IMR-90 (cell line): ENCODE measurements around the gene PATJ. TPM values are rescaled to one million over a fixed set of nuclear protein-coding genes. Genes with fewer than 3 reads are reported as not detected.

Source experiments
- ATAC-seq: fragments of 200-7000 bp; cut with Tn5 transposase; 2 replicates; pipeline ENCODE4 v1.9.1; 2020; ENCODE audit warnings: low read depth, mild to moderate bottlenecking, moderate library complexity
- BruUV-seq: library from RNA; stranded (reverse); fragments of 400-500 nt; replicated peaks from 2 replicates; lab custom pipeline; 2021; lab: Mats Ljungman, UMichigan
- CTCF ChIA-PET: fragments of 300-600 bp; formaldehyde crosslinking; extraction: SDS; loops from one replicate; lab custom pipeline; 2021; ENCODE audit warnings: antibody characterized with exemption; lab: Yijun Ruan, JAX
- POLR2A ChIA-PET: fragments of 300-600 bp; sonication (Branson Sonifier 250); formaldehyde crosslinking; loops from one replicate; lab custom pipeline; 2022; ENCODE audit warnings: antibody characterized with exemption; ENCODE audit not compliant: unreplicated experiment; lab: Charles Lee
- DNase-seq: peaks from one replicate; pipeline ENCODE4 v3.0.0; 2013
- H2AFZ ChIP-seq: replicated peaks from 2 replicates; pipeline ENCODE3; 2013; ENCODE audit warnings: low read length, mild to moderate bottlenecking; ENCODE audit not compliant: poor library complexity
- H2AK5ac ChIP-seq: 2 replicates; pipeline ENCODE4 v1.6.1; 2013; ENCODE audit warnings: low read depth, low read length, inconsistent platforms
- H2AK9ac ChIP-seq: replicated peaks from 2 replicates; pipeline ENCODE3; 2013; ENCODE audit warnings: mild to moderate bottlenecking, low read depth, low read length, moderate library complexity; ENCODE audit not compliant: poor library complexity
- H2BK120ac ChIP-seq: 2 replicates; pipeline ENCODE4 v1.6.1; 2013; ENCODE audit warnings: low read depth, low read length, inconsistent platforms
- H2BK15ac ChIP-seq: 3 replicates; pipeline ENCODE4 v1.6.1; 2013; ENCODE audit warnings: low read depth, low read length, inconsistent platforms
- H2BK20ac ChIP-seq: 2 replicates; pipeline ENCODE4 v1.6.1; 2013; ENCODE audit warnings: low read depth, mild to moderate bottlenecking, inconsistent platforms, low read length, moderate library complexity
- H2BK5ac ChIP-seq: 2 replicates; pipeline ENCODE4 v1.6.1; 2013; ENCODE audit warnings: mild to moderate bottlenecking, low read depth, low read length, inconsistent platforms; ENCODE audit not compliant: poor library complexity, severe bottlenecking
- H3K14ac ChIP-seq: replicated peaks from 2 replicates; pipeline ENCODE4 v1.6.1; 2013; ENCODE audit warnings: low read depth, low read length, inconsistent platforms
- H3K18ac ChIP-seq: 2 replicates; pipeline ENCODE4 v1.6.1; 2013; ENCODE audit warnings: low read depth, low read length, control low read depth
- H3K23ac ChIP-seq: 2 replicates; pipeline ENCODE4 v1.6.1; 2013; ENCODE audit warnings: low read depth, low read length, inconsistent platforms
- H3K27ac ChIP-seq: 2 replicates; pipeline ENCODE4 v1.5.1; 2013; ENCODE audit warnings: mild to moderate bottlenecking, control low read depth, low read length; ENCODE audit not compliant: insufficient read depth
- H3K27me3 ChIP-seq: 2 replicates; pipeline ENCODE4 v1.6.1; 2013; ENCODE audit warnings: low read length; ENCODE audit not compliant: control insufficient read depth, insufficient read depth
- H3K36me3 ChIP-seq: 2 replicates; pipeline ENCODE4 v1.6.1; 2013; ENCODE audit warnings: low read length, mixed read lengths; ENCODE audit not compliant: control insufficient read depth, insufficient read depth
- H3K4ac ChIP-seq: 2 replicates; pipeline ENCODE4 v1.6.1; 2013; ENCODE audit warnings: low read depth, low read length, inconsistent platforms
- H3K4me1 ChIP-seq: 2 replicates; pipeline ENCODE4 v1.6.1; 2013; ENCODE audit warnings: low read length, mixed read lengths; ENCODE audit not compliant: control insufficient read depth, insufficient read depth
- H3K4me2 ChIP-seq: 2 replicates; pipeline ENCODE4 v1.6.1; 2013; ENCODE audit warnings: low read depth, mild to moderate bottlenecking, control low read depth, low read length, moderate library complexity
- H3K4me3 ChIP-seq: 2 replicates; pipeline ENCODE4 v1.5.1; 2013; ENCODE audit warnings: low read depth, mild to moderate bottlenecking, control low read depth, low read length, moderate library complexity; ENCODE audit not compliant: insufficient read depth
- H3K56ac ChIP-seq: 2 replicates; pipeline ENCODE4 v1.6.1; 2013; ENCODE audit warnings: low read length, inconsistent platforms; ENCODE audit not compliant: insufficient read depth; ENCODE audit errors: extremely low read depth
- H3K79me1 ChIP-seq, 2 experiments: 2 replicates each; pipeline ENCODE4 v1.6.1; 2013; ENCODE audit warnings: low read length in 2 of 2, inconsistent platforms in 1 of 2, low read depth in 1 of 2
- H3K9ac ChIP-seq: 2 replicates; pipeline ENCODE4 v1.6.1; 2013; ENCODE audit warnings: low read depth, low read length, control low read depth
- H3K9me1 ChIP-seq: 2 replicates; pipeline ENCODE4 v1.6.1; 2013; ENCODE audit warnings: low read length, inconsistent platforms; ENCODE audit not compliant: insufficient read depth
- H3K9me3 ChIP-seq: 2 replicates; pipeline ENCODE4 v1.6.1; 2013; ENCODE audit warnings: low read length; ENCODE audit not compliant: control insufficient read depth, insufficient read depth
- H4K20me1 ChIP-seq: 2 replicates; pipeline ENCODE4 v1.6.1; 2013; ENCODE audit warnings: low read length, inconsistent platforms; ENCODE audit not compliant: insufficient read depth
- H4K5ac ChIP-seq: 2 replicates; pipeline ENCODE4 v1.6.1; 2013; ENCODE audit warnings: mild to moderate bottlenecking, low read depth, low read length, control low read depth
- H4K8ac ChIP-seq, 2 experiments: 2 replicates each; pipeline ENCODE4 v1.6.1; 2013; ENCODE audit warnings: low read depth in 2 of 2, low read length in 2 of 2, control low read depth in 1 of 2, inconsistent platforms in 1 of 2
- H4K91ac ChIP-seq: 2 replicates; pipeline ENCODE4 v1.6.1; 2013; ENCODE audit warnings: low read depth, low read length, inconsistent platforms; ENCODE audit not compliant: insufficient read depth
- CHD1 ChIP-seq: IDR thresholded peaks from 2 replicates; pipeline ENCODE4 v1.6.1; 2012; ENCODE audit warnings: low read depth, low read length, improper control_type of control experiment
- CTCF ChIP-seq: conservative IDR thresholded peaks from 2 replicates; pipeline ENCODE4 v1.5.1; 2012; ENCODE audit warnings: mild to moderate bottlenecking, low read depth, low read length, improper control_type of control experiment
- ELK1 ChIP-seq: fragments of 150-350 bp; IDR thresholded peaks from 2 replicates; pipeline ENCODE4 v1.6.1; 2016; ENCODE audit warnings: low read depth, mild to moderate bottlenecking, low read length, moderate library complexity, borderline replicate concordance
- FOS ChIP-seq: fragments of 150-350 bp; IDR thresholded peaks from 2 replicates; pipeline ENCODE4 v1.6.1; 2016; ENCODE audit warnings: low read depth, low read length
- MAZ ChIP-seq: IDR thresholded peaks from 2 replicates; pipeline ENCODE4 v1.6.1; 2012; ENCODE audit warnings: low read depth, mild to moderate bottlenecking, low read length, improper control_type of control experiment, moderate library complexity, borderline replicate concordance
- MXI1 ChIP-seq: IDR thresholded peaks from 2 replicates; pipeline ENCODE4 v1.6.1; 2012; ENCODE audit warnings: low read depth, mild to moderate bottlenecking, low read length, moderate library complexity, borderline replicate concordance
- NFE2L2 ChIP-seq: fragments of 150-350 bp; IDR thresholded peaks from 2 replicates; pipeline ENCODE4 v1.6.1; 2016; ENCODE audit warnings: low read depth, mild to moderate bottlenecking, low read length
- POLR2A ChIP-seq: IDR thresholded peaks from 2 replicates; pipeline ENCODE4 v1.6.1; 2012; ENCODE audit warnings: mild to moderate bottlenecking, low read depth, low read length
- RAD21 ChIP-seq: IDR thresholded peaks from 2 replicates; pipeline ENCODE4 v1.6.1; 2012; ENCODE audit warnings: low read length, improper control_type of control experiment
- RFX5 ChIP-seq: IDR thresholded peaks from 2 replicates; pipeline ENCODE4 v1.8.0; 2012; ENCODE audit warnings: low read depth, mild to moderate bottlenecking, low read length, moderate library complexity
- SMC3 ChIP-seq: fragments of 150-350 bp; IDR thresholded peaks from 2 replicates; pipeline ENCODE4 v1.6.1; 2016; ENCODE audit warnings: low read depth, mild to moderate bottlenecking, antibody characterized with exemption, low read length, moderate library complexity
- WGBS, 2 experiments: methylation state at CpG; one replicate each; pipeline versions ENCODE4 v1.1.5 to v1.1.7; 2013; ENCODE audit warnings: missing lambda C conversion rate in 2 of 2; ENCODE audit not compliant: insufficient read length in 1 of 2; ENCODE audit errors: extremely low coverage in 2 of 2; 5-methylcytosine and 5-hydroxymethylcytosine counted together
- dilution Hi-C: fragments of 300-500 bp; cut with HindIII; formaldehyde crosslinking; loops from one replicate; pipeline ENCODE4 v1.14.3; 2018; ENCODE audit warnings: low sequenced_read_pairs; ENCODE audit not compliant: unreplicated experiment
- in situ Hi-C: fragments of 300-500 bp; cut with MboI; formaldehyde crosslinking; loops from 3 replicates; pipeline ENCODE4 v1.14.3; 2019; ENCODE audit warnings: low sequenced_read_pairs, inconsistent platforms, mixed read lengths
- intact Hi-C: fragments of 100-400 bp; cut with micrococcal nuclease; formaldehyde crosslinking; loops from 2 replicates; pipeline ENCODE4 v1.10.0; 2022
- polyA plus RNA-seq, 3 experiments: library from polyadenylated mRNA; depleted of rRNA; stranded (reverse); fragments of >200 nt; gene quantifications; 2 replicates each; pipeline ENCODE4 v1.2.3, GENCODE V29; 2012; ENCODE audit warnings: low replicate concordance in 1 of 3
- total RNA-seq: library from RNA; depleted of rRNA; stranded (reverse); fragments of >200 nt; gene quantifications from 2 replicates; pipeline ENCODE4 v1.2.3, GENCODE V29; 2012

The PATJ gene
- total and polyA plus RNA-seq, 2 of the 4 experiments (the other 2 are of a cell fraction) = 2.0 to 3.4 TPM

GRCh38 chr1:61968869-61969268, 226.6 kb downstream of the PATJ start:
- H3K9ac ChIP-seq = no peak overlapping the region
- no peak overlapping the region for H3K4me2 ChIP-seq
- WGBS, 2 experiments = no CpG with 5 or more reads among the region's 1 CpG
- dilution Hi-C loops = no loop called here
- H3K4ac ChIP-seq = no peak overlapping the region
- H3K23ac ChIP-seq = no peak overlapping the region
- H2AK9ac ChIP-seq = no peak overlapping the region
- H3K27me3 ChIP-seq = no peaks in the 10 kb centered on the region
- CTCF ChIA-PET = no interaction called here
- H2AK5ac ChIP-seq = no peak overlapping the region
- no peaks in the 10 kb centered on the region for H3K79me1 ChIP-seq
- POLR2A ChIA-PET = no interaction called here
- H3K4me3 ChIP-seq = no peak overlapping the region
- TF ChIP-seq NFE2L2 (no peak), RFX5 (no peak), MXI1 (no peak), FOS (no peak), CTCF (no peak), POLR2A (no peak), RAD21 (no peak), CHD1 (no peak), ELK1 (no peak), MAZ (no peak), SMC3 (no peak)
- intact Hi-C loops = no loop called here
- no peak overlapping the region for H4K91ac ChIP-seq
- H3K36me3 ChIP-seq = no peaks in the 10 kb centered on the region
- H4K5ac ChIP-seq = no peak overlapping the region
- no peaks in the 10 kb centered on the region for H3K4me1 ChIP-seq
- H3K9me1 ChIP-seq = no peaks in the 10 kb centered on the region
- H2BK5ac ChIP-seq = no peak overlapping the region
- no peak overlapping the region for H3K56ac ChIP-seq
- H4K8ac ChIP-seq = no peak overlapping the region
- H3K14ac ChIP-seq = no peak overlapping the region
- H3K9me3 ChIP-seq = no peaks in the 10 kb centered on the region
- H4K20me1 ChIP-seq = no peaks in the 10 kb centered on the region
- in situ Hi-C loops = no loop called here
- no peak overlapping the region for H3K27ac ChIP-seq
- no peak overlapping the region for H2BK120ac ChIP-seq
- H3K18ac ChIP-seq = no peak overlapping the region
- ATAC-seq (no peak), DNase-seq (no peak)
- H2AFZ ChIP-seq = no peak overlapping the region
- H2BK15ac ChIP-seq = no peak overlapping the region
- BruUV-seq = no TSS peak
- H2BK20ac ChIP-seq = no peak overlapping the region
